Stimulated activated CD8-positive, alpha-beta memory T cell treated with anti-CD3 and anti-CD28 coated beads, Interleukin-12 subunit alpha, Interleukin-12 subunit beta, amount 100 ng/mL, for 4 hours (primary cell): ENCODE measurements around the gene ZW10.
"Not testable (repeated sequence)": the region's sequence is repeated elsewhere in the genome, so short reads cannot be mapped to it uniquely, and the experiment has no call there.

Experiments
- DNase-seq: peaks from one replicate; pipeline ENCODE4 v3.0.0-alpha.2; 2020; ENCODE audit warnings: low read depth

The ZW10 gene

DNA sequence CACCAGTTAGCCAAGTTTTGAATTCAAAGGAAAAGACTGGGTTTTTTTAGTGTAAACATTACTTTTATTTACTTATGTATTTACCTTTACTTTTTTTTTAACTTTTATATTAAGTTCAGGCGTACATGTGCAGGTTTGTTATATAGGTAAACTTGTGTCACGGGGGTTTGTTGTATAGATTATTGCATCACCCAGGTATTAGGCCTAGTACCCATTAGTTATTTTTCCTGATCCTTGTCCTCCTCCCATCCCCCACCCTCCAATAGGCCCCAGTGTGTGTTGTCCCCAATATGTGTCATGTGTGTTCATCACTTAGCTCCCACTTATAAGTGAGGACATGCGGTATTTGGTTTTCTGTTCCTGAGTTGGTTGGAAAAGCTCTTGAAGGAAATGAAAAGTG lies 20.6 kb downstream of the ZW10 start:
- no peak for DNase-seq

DNA sequence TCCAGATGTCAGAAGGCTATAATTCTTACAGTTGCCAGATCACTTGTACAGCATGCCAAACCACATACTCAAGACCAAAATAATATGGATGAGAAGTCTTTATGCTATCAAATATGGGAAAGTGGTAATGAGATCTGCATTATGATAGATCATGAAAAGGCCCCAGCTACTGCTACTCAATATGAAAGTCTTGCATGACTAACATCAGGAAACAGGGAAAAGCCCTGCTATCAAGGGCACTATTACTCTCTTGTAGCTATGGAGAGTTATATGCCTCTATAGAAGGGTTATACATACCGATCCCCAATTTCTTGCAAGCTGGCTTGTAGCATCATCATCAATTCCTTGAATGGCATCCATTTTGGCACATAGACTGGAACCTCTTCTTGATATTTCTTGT lies 37.2 kb downstream of the ZW10 start:
- no peak for DNase-seq

DNA sequence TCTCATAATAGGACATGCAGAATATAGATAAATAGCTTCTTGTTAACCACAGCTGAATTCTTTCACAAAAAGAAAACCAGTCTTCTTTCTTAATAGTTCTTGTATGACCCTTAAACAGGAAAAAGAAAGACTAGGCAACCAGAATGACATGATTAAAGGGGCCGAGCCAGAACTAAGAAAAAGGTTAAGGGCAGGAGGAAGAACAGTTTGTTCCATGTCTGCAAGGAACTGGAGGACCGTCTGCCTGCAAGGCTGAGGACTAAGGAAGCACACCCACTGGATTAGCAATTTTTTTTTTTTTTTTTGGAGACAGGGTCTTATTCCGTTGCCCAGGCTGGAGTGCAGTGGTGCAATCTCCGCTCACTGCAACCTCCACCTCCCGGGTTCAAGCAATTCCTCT lies 41.4 kb downstream of the ZW10 start:
- DNase-seq, result no peak

DNA sequence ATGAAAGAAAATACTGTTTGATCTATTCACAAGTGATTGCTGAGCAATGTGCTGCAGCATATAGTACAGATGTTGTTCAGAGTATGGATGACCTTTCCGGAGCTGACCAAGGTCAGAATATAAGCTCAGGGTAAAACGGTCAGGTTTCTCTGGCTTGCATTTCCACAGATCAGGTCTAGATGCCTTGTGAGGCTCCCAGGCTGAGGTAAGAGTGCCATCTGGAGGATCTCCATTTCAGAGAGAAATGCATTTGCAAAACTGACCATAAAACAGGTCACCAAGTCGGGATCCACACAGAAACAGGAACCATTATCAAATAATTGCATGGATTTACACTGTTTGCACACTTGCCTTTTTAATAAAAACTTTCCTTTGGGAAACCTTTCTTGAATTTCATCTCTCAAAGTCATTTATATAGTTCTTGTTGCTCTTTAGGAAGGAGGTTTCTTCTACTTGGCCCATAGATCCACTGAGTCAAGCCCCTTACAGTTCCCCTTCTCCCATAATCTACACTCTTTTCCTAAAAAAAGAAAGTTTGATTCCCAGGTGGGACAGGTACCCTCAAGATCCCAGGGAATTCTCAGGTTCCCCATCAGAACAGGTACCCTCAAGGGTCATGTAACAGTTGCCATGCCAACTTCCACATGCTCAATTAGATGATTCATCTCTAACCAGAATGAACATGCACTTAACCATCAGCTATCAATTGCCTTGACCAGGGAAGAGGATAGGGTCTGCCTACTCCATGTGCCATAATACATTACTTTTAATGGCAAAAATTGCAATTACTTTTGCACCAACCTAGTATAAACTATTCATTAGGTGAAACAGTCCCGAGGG lies 42.4 kb downstream of the ZW10 start:
- no peak for DNase-seq

DNA sequence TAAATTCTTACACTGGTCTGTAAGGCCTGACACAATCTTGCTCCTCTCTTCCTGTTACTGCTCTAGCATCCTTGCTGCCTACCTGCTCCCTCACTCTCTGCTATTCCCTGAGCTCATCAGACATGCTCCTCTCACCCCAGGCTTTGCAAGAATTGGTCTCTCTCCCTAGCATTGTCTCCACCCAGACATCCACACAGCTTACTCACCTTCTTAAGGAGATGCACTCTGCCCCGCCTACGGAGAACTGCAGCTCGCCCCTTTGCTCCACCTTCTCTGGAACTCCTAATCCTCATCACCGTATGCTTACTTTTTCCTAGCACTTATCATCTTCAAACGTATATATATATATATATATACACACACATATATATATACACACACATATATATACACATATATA lies 44.0 kb downstream of the ZW10 start:
- DNase-seq, result no peak

DNA sequence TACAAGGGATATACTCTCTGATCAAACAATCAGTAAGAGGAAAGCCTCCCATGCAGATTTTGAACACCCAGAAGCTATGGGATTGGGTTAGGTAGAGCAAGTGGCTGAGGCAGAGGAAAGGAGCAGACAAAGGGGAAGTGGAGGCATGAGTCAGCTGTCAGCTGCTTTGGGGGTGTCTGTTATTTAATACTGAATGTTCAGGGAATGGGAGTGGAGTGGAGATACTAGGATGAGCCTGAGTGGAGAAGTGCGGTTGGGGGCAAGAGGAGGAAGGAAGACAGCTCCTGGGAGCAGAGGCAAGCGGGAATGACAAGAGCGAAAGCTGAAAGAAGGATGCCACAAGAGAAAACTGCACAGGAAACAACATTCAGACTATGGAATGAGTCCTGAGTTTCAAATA lies 44.7 kb downstream of the ZW10 start:
- DNase-seq, result no peak

DNA sequence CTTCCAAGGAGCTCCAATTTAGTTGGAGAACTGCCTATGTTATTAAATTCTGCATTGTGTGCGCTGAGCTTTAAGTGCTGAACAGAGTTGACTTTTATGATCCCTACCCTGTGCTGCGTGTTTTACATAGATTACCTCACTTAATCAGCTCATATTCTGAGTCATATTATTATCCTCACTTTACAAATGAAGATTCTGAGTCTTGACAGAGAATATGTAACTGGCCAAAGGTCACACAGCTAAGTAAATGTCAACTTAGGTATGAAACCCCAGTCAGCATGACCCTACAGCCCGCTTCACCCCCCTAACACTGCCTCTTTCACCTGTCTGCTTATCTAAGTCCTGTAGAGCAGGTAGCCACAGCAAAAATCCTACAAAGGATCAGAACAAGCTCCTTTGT lies 47.6 kb downstream of the ZW10 start:
- no peak for DNase-seq

DNA sequence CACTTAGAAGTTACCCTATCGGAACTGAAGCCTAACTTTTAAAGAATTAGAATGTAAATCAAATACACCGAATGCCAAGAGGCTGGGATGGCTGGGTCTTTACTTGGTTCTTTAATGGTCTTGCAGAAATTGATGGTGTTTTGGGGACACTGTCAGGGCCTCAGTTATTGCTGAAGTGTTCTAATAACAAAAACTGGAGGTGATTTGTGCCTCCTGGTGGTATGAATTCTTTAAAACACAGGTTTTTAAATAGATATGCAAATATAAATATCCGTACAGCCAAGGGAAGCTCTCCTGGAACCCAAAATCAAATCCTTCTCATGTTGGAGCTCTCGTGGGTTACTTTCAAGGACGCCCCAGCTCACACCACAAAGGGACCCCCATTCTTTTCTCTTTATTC lies 48.1 kb downstream of the ZW10 start:
- no peak for DNase-seq

DNA sequence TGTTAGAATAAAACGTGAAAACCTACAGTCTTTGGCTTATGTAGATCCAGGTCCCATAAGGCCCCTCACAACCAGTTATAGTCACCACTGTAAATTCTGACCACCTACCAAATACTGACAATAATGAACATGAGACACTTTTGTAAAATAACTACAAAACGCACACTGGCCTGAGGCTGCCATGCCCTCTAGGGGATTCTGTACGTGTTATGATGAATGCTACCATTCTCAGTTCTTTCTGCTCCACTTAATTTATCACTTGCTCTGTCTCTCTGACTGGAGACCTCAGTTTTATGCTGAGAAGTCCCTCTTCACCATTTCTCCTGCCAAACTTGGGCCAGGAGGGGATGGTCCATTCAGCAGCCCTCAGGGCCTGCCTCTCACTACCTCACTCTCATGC lies 48.7 kb downstream of the ZW10 start:
- DNase-seq, result no peak

DNA sequence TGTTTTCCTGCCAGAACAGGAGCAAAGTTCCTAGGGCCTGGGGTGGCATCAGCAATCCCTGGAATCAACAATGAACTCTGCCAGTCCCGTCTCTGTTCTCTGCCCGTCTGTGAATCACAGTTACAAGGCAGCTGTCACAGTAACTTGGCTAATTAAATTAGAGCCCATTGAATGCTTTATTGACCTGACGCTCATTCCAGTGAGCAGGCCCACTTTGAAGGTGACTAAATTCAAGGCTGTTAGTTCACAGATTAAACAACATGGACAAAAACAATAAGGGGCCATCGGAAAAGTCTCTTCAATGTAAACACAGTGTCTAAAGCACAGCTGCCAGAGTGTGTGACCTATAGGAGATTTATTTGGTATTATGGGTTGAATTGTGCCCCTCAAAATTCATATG lies 49.7 kb downstream of the ZW10 start:
- DNase-seq, result no peak

DNA sequence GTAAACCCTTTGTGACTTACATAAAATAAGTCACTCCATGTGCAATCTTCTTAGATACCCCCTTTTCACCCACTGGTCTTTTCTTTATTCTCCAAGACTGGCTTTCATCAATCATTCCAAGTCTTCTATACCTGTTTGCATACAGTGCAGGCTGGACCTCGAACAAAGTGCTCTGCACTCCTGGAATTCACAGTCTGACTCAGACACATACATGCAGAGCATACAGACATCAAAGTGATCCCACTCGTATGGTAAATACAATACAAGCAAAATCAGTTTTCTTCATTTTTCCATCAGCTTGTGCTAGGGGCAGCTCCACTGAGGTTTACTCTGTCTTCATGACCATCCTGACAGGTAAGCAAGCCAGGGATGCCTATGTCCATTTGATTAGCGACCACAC lies 50.6 kb downstream of the ZW10 start:
- no peak for DNase-seq

DNA sequence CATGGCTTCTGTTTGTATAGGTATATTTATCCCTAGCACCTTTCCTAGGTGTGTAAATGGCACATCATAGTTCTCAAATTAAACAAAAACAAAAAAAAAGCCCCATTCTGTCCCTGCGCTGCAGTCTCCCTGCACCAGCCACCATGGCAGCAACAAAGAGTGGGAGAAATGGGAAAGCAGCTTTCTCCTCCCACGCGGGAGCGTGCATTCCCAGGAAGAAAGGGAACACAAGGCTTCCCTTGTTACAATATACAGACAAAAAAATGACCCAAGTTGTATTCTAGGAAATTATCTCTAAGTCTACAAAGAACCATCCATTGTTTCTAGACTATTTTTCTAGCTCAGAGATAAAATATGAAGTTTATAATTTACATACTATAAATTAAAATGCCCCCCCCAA lies 51.3 kb downstream of the ZW10 start:
- no peak for DNase-seq

DNA sequence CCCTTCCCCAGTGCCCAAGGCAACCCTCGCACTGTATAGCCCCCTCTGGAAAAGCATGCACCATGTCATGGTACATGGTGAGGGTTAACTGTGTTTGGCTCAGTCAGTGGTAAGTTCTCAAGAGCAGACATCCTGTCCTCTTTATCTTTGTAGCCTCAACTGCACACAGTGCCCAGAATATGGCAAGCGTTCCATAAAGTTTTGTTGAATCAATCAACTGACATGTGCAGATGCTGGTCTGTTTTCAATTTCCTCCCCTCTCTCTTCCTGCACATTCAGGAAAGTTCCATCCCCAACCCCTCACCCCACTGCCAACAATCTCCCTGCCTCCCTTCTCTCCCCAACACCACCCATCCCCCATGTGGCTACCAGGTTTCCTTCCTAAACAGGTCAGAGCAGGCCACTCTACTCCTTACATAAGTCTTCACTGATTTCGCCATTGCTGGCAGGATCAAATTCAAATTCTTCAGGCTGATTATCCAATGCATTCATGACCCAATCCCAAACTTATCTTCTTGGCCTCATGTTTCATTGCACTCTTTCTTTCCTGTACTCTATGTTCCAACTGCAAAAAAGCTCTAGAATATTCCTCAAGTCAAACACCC lies 51.9 kb downstream of the ZW10 start:
- DNase-seq, result no peak

DNA sequence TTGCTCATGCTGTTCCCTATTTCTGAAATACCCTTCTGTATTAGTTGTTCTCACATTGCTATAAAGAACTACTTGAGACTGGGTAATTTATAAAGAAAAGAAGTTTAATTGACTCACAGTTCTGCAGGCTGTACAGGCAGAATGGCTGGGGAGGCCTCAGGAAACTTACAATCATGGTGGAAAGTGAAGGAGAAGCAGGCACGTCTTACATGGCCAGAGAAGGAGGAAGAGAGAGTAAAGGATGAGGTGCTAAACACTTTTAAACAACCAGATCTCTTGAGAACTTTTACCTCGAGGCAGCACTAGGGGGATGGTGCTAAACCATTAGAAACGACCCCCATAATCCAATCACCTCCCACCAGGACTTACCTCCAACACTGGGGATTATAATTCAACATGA lies 53.0 kb downstream of the ZW10 start:
- DNase-seq, result not testable (repeated sequence)

DNA sequence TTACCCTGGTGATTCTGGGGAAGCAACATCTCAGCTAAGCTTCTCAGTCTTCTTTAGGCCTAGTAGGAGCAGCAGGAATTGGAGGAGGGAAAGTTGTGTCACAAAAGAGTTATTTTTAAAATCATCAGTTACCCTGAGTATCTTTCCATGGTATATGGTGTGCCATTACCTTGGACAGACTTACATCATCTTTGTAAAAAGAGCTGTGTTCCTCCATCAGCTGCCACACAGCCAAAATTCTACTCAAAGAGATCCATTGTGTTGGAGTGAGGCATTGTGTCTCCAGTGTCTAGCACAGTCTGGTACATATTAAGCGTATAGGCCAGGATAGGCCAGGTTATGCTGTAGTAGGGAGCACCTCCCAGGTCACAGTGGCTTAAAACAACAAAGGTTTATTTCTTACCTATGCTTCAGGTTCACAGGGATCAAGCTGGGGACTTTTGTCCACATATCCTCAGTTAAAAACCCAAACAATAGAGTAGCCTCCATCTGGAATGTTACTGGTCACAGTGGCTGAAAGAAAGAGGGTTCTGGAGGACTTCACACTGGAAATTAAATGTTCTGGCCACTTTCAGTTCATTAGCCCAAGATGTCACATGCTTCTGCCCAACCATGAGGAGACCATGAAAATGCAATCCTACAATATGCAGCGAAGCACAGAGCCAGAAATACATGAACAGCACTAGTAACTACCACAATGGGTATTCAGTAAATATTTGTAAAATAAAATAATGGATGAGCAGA lies 57.4 kb downstream of the ZW10 start:
- DNase-seq, result no peak

DNA sequence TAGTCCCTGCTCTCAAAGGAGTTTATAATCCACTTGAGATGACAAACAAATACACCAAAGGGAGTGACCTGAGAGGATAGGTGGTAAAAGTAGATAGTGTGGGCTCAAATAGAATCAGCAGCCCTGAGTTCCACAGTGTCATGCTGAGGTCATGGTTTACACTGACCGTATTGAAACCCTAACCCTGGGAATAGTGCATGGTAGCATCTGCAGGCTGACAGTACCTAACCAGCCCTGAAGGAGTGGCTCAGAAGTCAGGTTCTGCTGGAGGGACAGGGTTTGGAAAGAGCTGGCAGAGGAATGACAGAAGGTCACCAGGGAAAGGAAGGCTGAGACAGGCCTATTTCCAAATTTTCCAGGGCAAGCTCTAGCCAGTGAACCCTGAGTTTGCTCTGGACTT lies 58.2 kb downstream of the ZW10 start:
- no peak for DNase-seq

DNA sequence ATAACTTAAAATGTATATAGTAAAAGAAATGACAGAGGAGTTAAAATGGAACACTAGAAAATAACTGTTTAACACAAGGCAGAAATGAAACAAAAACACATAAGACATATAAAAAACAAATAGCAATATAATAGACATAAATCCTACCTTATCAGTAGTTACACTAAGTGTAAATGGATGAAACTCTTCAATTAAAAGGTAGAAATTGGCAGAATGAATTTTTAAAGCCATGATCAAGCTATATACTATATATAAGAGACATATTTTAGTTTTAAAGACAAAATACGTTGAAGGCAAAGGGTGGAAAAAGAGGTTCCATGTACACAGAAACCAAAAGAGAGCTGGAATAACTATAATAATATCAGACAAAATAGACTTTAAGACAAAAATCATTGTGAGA lies 62.5 kb downstream of the ZW10 start:
- no peak for DNase-seq

DNA sequence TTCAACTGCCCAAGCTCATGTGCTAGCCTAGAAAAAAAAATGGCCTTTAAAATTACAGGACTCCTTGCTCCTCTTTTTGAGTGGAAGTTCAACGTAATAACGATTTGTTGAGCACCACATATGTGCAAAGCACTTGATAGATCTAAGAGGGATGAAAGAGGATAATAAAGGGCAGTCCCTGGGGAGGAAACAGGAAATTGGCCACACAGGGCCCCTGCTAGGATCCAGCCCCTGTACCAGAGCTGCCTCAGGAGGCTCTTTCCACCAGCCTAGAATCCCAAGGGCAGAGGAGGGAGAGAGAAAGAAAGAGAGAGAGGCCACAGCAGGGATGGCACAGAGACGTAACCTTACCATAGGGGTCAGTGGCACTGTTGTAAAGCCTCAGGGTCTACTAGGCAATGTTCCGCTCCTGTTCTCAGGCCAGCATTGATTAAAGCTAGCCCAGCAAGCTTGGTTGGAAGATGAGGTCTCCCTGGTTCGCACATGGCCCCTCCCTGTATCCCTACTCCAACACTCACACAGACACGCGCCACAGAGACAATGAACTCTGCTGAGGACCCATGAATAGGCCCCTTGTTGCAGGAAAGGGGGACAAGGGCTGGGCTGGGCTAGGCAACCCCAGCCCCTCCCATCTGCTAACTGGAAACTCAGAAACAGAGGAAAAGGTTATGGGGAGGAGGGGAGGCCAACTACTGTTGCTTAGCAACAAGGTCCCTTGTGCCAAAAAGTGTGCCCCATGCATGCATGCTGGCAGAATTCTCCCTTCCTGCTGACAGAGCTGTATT lies 67.4 kb downstream of the ZW10 start, which contains the start of gene TMPRSS5:
Gene TMPRSS5, minus strand, starts transcription at position 438 of the 785 bp plus-strand sequence. Its CDS starts 84 bp downstream, at position 354.
- DNase-seq, result no peak

DNA sequence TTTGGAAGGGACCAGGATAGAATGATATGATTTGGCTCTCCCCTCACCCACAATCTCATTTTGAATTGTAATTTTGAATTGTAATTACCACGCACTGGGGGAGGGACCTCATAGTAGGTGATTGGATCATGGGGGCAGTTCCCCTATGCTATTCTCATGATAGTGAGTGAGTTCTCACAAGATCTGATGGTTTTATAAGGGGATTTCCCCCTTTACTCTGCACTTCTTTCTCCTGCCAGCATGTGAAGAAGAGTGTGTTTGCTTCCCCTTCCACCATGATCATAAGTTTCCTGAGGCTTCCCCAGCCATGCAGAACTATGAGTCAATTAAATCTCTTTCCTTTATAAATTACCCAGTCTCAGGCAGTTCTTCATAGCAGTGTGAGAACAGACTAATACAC lies 69.9 kb downstream of the ZW10 start:
- DNase-seq, result not testable (repeated sequence)

DNA sequence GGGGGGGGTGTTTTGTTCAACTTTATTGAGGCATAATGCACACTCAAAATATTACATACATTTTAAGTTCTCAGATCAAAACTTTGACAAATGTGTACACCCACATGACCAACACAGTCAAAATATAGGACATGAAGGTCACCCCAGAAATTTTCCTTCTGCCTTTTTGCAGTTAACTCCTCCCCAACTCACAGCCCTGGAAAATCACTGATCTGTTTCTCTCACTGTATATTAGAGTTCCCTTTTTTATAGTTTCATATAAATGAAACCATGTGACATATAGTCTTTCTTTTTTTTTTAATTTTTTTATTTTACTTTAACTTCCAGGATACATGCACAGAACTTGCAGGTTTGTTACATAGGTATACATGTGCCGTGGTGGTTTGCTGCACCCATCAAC lies 72.0 kb downstream of the ZW10 start:
- DNase-seq, result no peak

DNA sequence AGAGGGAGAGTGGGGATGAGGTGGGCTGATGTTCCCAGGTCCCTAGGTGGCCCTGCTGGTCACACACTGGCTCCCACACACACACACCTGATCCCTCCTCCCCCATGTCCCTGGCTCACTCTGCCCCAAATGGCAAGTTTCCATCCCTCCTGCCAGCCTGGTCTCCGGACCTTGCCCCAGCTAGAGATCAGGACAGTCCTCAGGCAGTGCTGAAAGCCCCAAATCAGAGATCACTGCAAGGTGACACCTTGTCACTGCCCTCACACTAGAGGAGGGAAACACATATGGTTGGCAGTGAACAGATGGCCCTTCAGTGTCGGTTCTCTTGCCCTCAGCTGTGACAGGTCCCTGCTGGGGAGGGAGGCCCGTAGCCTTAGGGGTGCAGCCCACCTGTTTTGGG lies 75.0 kb downstream of the ZW10 start:
- no peak for DNase-seq

DNA sequence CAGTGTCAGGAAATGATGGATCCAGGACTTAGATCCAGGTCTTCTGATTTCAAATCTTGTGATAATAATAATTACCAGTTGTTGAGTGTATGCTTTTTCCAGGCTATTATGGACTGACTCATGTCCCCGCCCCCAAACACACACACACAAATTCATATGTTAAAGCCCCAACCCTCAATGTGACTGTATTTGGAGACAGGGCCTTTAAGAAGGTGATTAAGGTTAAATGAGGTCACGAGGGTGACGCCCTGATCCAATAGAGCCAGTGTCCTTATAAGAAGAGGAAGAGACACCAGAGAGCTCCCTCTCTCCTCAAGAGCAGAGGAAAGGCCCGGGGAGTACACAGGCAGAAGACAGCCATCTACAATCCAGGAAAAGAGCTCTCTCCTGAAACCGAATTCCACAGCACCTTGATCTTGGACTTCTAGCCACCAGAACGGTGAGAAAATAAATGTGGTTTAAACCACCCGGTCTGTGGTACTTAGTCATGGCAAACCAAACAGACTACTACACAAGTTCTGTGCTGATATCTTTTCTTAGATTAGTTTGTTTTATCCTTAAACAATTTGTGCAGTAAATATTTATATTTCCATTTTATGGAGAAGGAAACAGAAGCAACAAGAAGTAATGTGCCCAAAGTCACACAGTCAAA lies 75.6 kb downstream of the ZW10 start:
- no peak for DNase-seq
